Stomach (tissue), 19 donors: ENCODE data around the gene MYOZ2. TPM values are rescaled to one million over a fixed set of nuclear protein-coding genes. Genes with fewer than 3 reads are reported as not detected.

Experiments
- DNase-seq, 2 donors: peaks; one replicate each; pipeline versions ENCODE4 v3.0.0 to v3.0.0-alpha.2; 2013 to 2019
- H3K27ac ChIP-seq, 5 donors: fragments of 200-600 bp in 4 of 5; sonication (generic) in 4 of 5; one replicate each; pipeline ENCODE4 v1.5.1; 2013 to 2019; ENCODE audit warnings: mild to moderate bottlenecking in 1 of 5, moderate library complexity in 1 of 5
- H3K27me3 ChIP-seq, 3 donors: fragments of 200-600 bp; sonication (generic); one replicate each; pipeline ENCODE4 v1.5.1; 2017 to 2019; ENCODE audit warnings: mixed run types in 1 of 3
- H3K36me3 ChIP-seq, 4 donors: fragments of 200-600 bp; sonication (generic); 1 replicate in 3 of 4; 2 replicates in 1 of 4; pipeline ENCODE4 v1.5.1; 2016 to 2019
- H3K4me1 ChIP-seq, 4 donors: fragments of 200-600 bp; sonication (generic); one replicate each; pipeline ENCODE4 v1.5.1; 2016 to 2019
- H3K4me3 ChIP-seq, 4 donors: fragments of 200-600 bp; sonication (generic) in 3 of 4; one replicate each; pipeline ENCODE4 v1.5.1; 2016 to 2019; ENCODE audit warnings: mild to moderate bottlenecking in 1 of 4
- H3K9me3 ChIP-seq, 4 donors: fragments of 200-600 bp; sonication (generic); one replicate each; pipeline ENCODE4 v1.5.1; 2016 to 2019
- CTCF ChIP-seq, 7 experiments: fragments of 450-650 bp in 4 of 7; fragments of 200-600 bp in 3 of 7; sonication (generic) in 3 of 7; IDR thresholded peaks; one replicate each; pipeline ENCODE4 v1.5.1; 2016 to 2019; ENCODE audit warnings: antibody characterized with exemption in 7 of 7, control low read depth in 2 of 7, mild to moderate bottlenecking in 1 of 7
- EP300 ChIP-seq: sonication (generic); formaldehyde crosslinking; IDR thresholded peaks from one replicate; pipeline ENCODE4 v1.6.1; 2017; ENCODE audit warnings: antibody characterized with exemption
- POLR2A ChIP-seq, 4 donors: fragments of 450-650 bp; IDR thresholded peaks; one replicate each; pipeline ENCODE4 v1.6.1; 2016; ENCODE audit warnings: antibody characterized with exemption in 4 of 4, control low read depth in 2 of 4, mild to moderate bottlenecking in 1 of 4, moderate library complexity in 1 of 4
- POLR2AphosphoS5 ChIP-seq, 3 donors: sonication (generic); formaldehyde crosslinking; IDR thresholded peaks; one replicate each; pipeline ENCODE4 v1.6.1; 2016; ENCODE audit warnings: antibody characterized with exemption in 3 of 3
- WGBS, 5 donors: extraction: QIAGEN DNeasy Blood & Tissue Kit in 3 of 5; methylation state at CpG; one replicate each; pipeline versions ENCODE4 v1.1.5 to v1.1.7; 2013 to 2018; 5-methylcytosine and 5-hydroxymethylcytosine counted together
- intact Hi-C: fragments of 100-400 bp; cut with DNase I; formaldehyde crosslinking; loops from one replicate; pipeline ENCODE4 v1.15.1; 2023; ENCODE audit warnings: low total_unique reads
- long read RNA-seq, 10 donors: transcript quantifications; one replicate each; lab custom pipeline, GENCODE V29; 2026
- polyA plus RNA-seq, 3 donors: library from polyadenylated mRNA; stranded (reverse); fragments of 200-250 nt; gene quantifications; one replicate each; pipeline ENCODE4 v1.2.3, GENCODE V29; 2013
- total RNA-seq, 5 donors: library from RNA; depleted of rRNA; stranded (reverse); fragments of >200 nt; gene quantifications; one replicate each; pipeline versions ENCODE4 v1.1.0 to v1.2.3, GENCODE V29; 2014 to 2016
- donor health status: healthy with polysubstance abuse.
- donor health status: Bipolar disorder and iron deficiency.
- donor health status: healthy.

Gene MYOZ2
- total RNA-seq (1 to 10 TPM in 2 of 5 donors, under 1 TPM in 1, not detected in 2; 0.73 to 1.4 (median 1.2) TPM), polyA plus RNA-seq (under 1 TPM; 0.31 to 0.44 (median 0.33) TPM)
- long read RNA-seq, donor 1, partial matches to known transcripts: 0 of 1 reads
- long read RNA-seq, donor 1, other reads (novel, unspliced or antisense): 0 of 1 reads
- long read RNA-seq, donor 2: 0 reads
- long read RNA-seq, donor 3, partial matches to known transcripts: 0 of 1 reads
- long read RNA-seq, donor 3, other reads (novel, unspliced or antisense): 0 of 1 reads
- long read RNA-seq, donor 4: 0 reads
- long read RNA-seq, donor 5: 0 reads
- long read RNA-seq, donor 6, partial matches to known transcripts: 0 of 1 reads
- long read RNA-seq, donor 6, other reads (novel, unspliced or antisense): 0 of 1 reads
- long read RNA-seq, donor 7: 0 reads
- long read RNA-seq, donor 8: 0 reads
- long read RNA-seq, donor 9: 0 reads
- long read RNA-seq, donor 10: 0 reads

- TF ChIP-seq EP300: no peak
- Histone ChIP-seq H3K36me3 (no peaks in the 10 kb centered on the region), H3K27me3 (no peaks in the 10 kb centered on the region), H3K4me3 (no peak within 1 kb of the TSS), H3K27ac (no peak within 1 kb of the TSS), H3K9me3 (no peaks in the 10 kb centered on the region), H3K4me1 (peaks cover 10 to 41% (median 29%) of the 10 kb centered on the region in 4 donors)
- DNase-seq: no peak
- 60 to 79% (median 67%) methylated on average over 2 of the region's 2 CpGs for WGBS, 5 donors
- intact Hi-C loops: no loop called here
Observed at GRCh38 chr4:119135721-119136121, at the start of gene MYOZ2. Gene MYOZ2 (plus strand): TSS chr4:119135832. CDS start chr4:119136526, 694 bp downstream.

GRCh38 chr4:119087121-119087520 lies 48.5 kb upstream of the MYOZ2 start:
- 23 to 73% (median 60%) methylated on average over 3 of the region's 3 CpGs for WGBS, 5 donors
- intact Hi-C loops: no loop called here
- peak overlapping the region in 2 of 5 donors; percentile 35 to 39 for H3K27ac ChIP-seq

GRCh38 chr4:119087656-119088055 lies 48.0 kb upstream of the MYOZ2 start:
- no peak for DNase-seq
- Histone ChIP-seq H3K36me3 (no peaks in the 10 kb centered on the region), H3K4me1 (peaks cover 0 to 19% (median 6%) of the 10 kb centered on the region in 4 donors), H3K27ac (peak overlapping the region in 1 of 5 donors; percentile 39), H3K9me3 (no peaks in the 10 kb centered on the region), H3K27me3 (no peaks in the 10 kb centered on the region), H3K4me3 (no peak overlapping the region)
- intact Hi-C loops: no loop called here
- TF ChIP-seq EP300: no peak
- TF ChIP-seq POLR2AphosphoS5 (IDR thresholded peaks at IDR 0.05): no peak
- TF ChIP-seq CTCF (IDR thresholded peaks at IDR 0.05): no peak
- no peak for TF ChIP-seq POLR2A (IDR thresholded peaks at IDR 0.05)
- 80 to 93% (median 84%) methylated on average over 5 of the region's 5 CpGs for WGBS, 5 donors

More at GRCh38 chr4:119087121-119087520, 48.5 kb upstream of the MYOZ2 start:
- no peaks in the 10 kb centered on the region for H3K27me3 ChIP-seq
- TF ChIP-seq CTCF (IDR thresholded peaks at IDR 0.05) (peak in 3 of 7 experiments; percentile 14 to 36 (median 36)), POLR2AphosphoS5 (IDR thresholded peaks at IDR 0.05) (no peak)
- no peaks in the 10 kb centered on the region for H3K36me3 ChIP-seq
- peak in 1 of 2 donors; percentile 17 for DNase-seq
- H3K9me3 ChIP-seq: no peaks in the 10 kb centered on the region
- H3K4me1 ChIP-seq: peaks cover 0 to 19% (median 6%) of the 10 kb centered on the region in 4 donors
- no peak overlapping the region for H3K4me3 ChIP-seq

- Histone ChIP-seq H3K27ac (peak overlapping the region in 3 of 5 donors; percentile 29 to 52 (median 33)), H3K36me3 (no peaks in the 10 kb centered on the region), H3K4me3 (no peak overlapping the region), H3K27me3 (no peaks in the 10 kb centered on the region), H3K4me1 (peaks cover 0 to 10% (median 4%) of the 10 kb centered on the region in 4 donors), H3K9me3 (no peaks in the 10 kb centered on the region)
- intact Hi-C loops: no loop called here
- TF ChIP-seq POLR2AphosphoS5 (IDR thresholded peaks at IDR 0.05) (peak in 1 of 3 donors; percentile 45), EP300 (no peak), POLR2A (IDR thresholded peaks at IDR 0.05) (no peak)
- DNase-seq: peak; percentile 36 to 64
- 57 to 62% (median 59%) methylated on average over 5 of the region's 5 CpGs for WGBS, 5 donors
Observed at GRCh38 chr4:119093042-119093827, 42.4 kb upstream of the MYOZ2 start.

- no peak for DNase-seq
- H3K27me3 ChIP-seq: no peaks in the 10 kb centered on the region
- no peaks in the 10 kb centered on the region for H3K9me3 ChIP-seq
- intact Hi-C loops: no loop called here
- TF ChIP-seq CTCF (IDR thresholded peaks at IDR 0.05) (no peak), POLR2AphosphoS5 (IDR thresholded peaks at IDR 0.05) (no peak), POLR2A (IDR thresholded peaks at IDR 0.05) (no peak), EP300 (no peak)
- WGBS, 5 donors: 85 to 93% (median 91%) methylated on average over 2 of the region's 2 CpGs
- H3K27ac ChIP-seq: no peak overlapping the region
- H3K4me1 ChIP-seq: peaks cover 0 to 10% (median 4%) of the 10 kb centered on the region in 4 donors
- H3K36me3 ChIP-seq: no peaks in the 10 kb centered on the region
- H3K4me3 ChIP-seq: no peak overlapping the region
Observed at GRCh38 chr4:119097282-119097900, 38.2 kb upstream of the MYOZ2 start.
